ENCODE measurements around the gene GSTO2.

GSTO2 gene

GRCh38 chr10:104328896-104329710, 60.1 kb downstream of the GSTO2 start:
- peak; percentile 85 for DNase-seq

- DNase-seq, result no peak
Observed at GRCh38 chr10:104329735-104330134, 60.8 kb downstream of the GSTO2 start.

GRCh38 chr10:104330168-104331110, 61.5 kb downstream of the GSTO2 start:
- no peak for DNase-seq

- DNase-seq, result no peak
Observed at GRCh38 chr10:104331208-104331838, 62.3 kb downstream of the GSTO2 start.

DNA sequence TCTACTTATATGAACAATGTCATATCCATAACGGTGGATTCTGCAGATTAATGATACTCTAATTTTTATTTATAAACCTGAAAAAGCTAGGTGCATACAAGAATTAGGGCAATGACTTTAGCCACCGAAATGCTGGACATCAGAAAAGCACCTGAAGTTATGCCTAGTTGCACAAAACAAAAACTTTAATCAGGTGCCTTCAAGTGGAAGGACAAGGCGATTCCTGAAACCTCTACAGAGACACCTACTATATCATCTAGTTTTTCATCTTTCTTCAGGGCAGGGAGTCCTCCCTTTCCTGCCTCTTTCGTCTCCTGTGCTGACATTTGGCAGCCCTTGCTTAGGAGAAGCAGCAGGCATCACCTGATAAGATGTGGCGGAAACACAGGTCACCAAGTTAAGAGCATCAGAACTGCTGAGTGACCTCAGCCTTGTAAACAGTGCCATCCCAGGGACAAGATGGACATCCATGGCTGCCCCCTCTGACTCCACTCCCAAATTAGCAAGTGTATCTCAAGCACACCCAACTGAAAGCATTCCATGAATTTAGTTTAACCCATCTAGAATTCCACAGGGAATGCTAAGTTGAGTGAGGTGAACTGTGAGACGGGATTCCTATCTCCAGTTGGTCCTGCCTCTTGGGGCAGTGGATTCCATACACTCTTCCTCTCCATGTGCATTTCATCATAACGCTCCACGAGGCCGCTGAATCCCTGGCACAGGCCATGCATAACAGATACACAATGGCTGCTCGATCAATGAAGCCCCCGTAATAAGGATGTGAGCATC, 63.5 kb downstream of the GSTO2 start:
- DNase-seq, result no peak

- no peak for DNase-seq
Observed at GRCh38 chr10:104333032-104333727, 64.2 kb downstream of the GSTO2 start.

- no peak for DNase-seq
Observed at GRCh38 chr10:104333728-104334373, 64.9 kb downstream of the GSTO2 start.

DNA sequence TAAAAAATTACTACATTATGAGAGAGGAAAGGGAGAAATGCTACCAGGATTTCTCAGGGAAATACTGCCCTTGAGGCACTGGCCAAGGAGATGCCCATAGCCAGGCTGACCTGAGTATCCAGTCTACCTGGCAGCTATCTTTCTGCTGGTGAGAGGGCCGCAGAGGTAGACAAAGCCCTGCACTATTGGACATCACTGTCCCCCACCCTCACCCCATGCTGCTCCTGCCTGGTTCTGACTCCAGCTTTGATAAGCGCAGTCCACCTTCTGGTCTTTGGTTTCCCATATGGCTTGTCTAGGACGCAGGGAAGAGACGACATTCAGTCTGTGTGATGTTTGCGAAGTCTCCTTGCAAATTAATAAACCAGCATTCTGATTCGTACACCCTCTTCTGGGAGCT, 65.6 kb downstream of the GSTO2 start:
- DNase-seq, result no peak

DNA sequence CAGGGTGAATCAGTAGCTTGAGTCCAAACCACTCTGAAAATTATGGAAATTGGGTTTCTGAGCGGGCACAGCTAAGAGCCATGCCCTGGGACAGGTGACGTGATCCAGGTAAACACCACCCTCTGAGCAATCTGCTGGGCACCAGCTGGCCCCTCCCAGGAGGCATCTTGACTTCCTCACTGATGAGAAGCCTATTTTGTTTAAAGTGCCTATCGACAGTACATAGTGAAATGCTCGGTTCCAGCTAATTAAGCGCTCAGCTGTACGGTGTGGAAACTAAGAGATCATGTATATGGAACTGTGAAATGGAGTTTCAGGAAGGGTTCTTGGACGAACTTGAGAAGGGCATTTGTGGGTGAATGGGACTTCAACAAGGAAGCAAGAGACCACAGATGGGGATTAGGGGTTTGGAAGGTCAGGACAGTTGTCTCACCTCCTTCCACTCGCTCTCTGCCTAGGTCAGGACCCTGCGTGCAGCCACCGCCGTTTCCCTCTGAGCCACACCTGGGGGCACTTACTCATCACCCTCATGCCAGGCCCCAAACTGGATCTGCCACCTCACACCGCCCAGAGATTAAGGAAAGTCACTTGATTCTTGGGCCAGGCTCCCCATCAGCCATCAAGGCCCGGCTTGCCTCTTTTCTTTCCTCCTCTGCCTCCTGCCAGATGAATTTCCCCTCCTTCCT, 66.1 kb downstream of the GSTO2 start:
- DNase-seq, result no peak

GRCh38 chr10:104336821-104337467, 68.0 kb downstream of the GSTO2 start:
- DNase-seq, result no peak

DNA sequence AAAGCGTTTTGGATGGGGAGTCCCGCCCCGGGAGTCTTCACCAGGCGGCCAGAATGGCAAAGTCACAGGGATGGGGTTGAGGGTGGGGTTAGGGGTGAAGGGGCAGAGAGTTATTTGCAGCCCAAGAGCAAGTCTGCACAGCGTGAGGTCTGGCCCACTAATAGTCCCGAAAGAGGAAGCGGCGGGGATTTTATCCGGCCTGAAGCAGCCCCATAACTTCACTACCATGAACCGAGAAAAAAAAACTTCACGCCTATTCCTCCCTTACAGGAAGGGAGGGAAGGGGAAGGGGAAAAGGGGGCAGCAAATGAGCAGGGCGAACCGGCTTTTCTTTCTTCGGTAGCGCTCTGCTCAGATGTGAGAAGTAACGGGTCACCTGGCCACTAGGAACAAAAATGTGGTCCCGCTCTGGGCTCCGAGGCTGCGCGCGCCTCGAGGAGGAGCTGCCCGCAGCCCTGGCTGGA, 68.6 kb downstream of the GSTO2 start:
- peak; percentile 45 for DNase-seq

DNA sequence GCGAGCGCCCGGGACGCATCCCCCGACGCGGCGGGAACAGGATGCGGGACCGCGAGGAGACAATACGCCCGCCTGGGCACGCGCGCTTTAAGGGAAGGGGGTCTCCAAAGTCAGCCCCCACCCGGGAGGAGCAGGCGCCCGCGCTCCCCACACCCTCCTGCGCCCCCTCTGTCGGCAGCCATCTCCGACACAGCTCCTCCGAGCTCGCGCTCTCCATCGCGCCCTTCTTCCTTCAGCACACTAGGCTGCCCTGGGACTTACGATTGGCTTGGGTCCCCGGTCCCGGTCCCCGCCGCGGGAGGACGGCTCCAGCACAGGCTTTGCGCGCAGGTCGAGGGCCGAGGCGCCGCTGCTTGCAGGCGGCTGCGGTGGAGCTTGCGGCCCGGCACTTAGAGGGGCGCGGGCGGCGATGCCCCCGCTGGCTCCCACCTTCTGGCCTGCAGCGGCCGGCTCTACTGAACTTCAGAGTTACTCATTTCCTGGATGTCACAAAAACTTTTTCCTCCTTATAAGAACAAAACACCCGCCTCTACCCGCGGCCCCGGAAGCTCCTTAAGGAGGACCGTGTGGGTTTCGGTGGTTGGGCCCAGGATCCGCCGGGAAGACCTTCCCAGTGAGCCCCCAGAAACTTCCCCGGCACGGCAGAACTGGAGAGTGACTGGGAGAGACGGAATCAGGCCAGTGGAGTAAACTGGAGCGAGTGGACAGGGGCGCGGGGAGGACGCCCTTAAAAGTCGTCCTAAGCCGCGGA, 69.2 kb downstream of the GSTO2 start, which contains the start of gene ITPRIP:
Gene ITPRIP, minus strand, starts transcription at position 481 of the 751 bp plus-strand sequence. CDS start 22,414 bp downstream, outside the sequence.
- peak; percentile 82 for DNase-seq

DNA sequence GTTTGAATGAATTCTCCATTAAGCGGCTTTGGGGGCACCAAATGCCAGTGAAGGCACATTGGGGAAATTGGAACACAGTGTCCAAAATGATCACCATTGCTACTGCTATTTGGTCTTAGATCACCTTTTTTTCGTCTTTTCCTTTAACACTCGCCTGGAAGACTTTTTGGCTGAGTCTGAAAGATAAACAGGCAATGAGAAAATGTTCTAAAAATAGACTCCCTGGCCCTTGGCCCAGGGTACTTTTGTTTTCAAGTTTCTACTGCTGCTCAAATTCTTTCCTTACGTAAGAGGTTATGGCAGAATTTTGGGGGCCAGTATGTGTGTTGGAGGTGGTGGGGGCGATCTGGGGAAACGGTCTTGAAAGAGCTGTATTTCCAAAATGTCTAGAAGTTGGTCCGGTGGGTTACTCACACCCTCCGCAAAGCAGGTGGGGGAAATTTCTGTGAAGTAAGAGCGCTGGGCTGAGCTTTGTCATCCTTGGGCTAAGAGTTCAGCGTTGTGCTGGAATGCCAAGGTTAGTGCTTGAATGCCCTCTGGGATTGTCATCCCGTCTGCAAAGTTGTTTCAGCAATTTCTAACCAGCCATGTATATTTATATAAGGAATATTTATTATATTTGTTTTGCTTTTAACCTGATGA, 70.6 kb downstream of the GSTO2 start:
- DNase-seq, result no peak

DNA sequence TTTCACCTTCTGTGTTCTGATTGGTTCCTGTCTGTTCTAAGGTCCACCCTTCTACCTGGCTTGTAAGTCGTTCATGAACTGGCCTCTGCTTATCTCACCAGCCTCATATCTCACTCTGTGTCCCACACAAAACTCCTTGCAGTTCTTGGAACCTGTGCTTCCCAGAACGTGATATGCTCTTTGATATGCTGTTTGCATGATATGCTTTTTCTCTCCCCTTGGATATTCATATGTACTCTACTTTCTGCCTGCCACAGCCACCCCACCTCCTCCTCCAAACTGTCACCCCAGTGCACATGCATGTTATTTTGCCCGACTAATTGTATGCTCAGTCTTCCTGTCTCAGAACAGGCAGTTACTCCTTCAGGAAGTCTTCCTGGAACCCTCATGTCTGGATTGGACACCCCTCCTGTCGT, 71.1 kb downstream of the GSTO2 start:
- no peak for DNase-seq

DNA sequence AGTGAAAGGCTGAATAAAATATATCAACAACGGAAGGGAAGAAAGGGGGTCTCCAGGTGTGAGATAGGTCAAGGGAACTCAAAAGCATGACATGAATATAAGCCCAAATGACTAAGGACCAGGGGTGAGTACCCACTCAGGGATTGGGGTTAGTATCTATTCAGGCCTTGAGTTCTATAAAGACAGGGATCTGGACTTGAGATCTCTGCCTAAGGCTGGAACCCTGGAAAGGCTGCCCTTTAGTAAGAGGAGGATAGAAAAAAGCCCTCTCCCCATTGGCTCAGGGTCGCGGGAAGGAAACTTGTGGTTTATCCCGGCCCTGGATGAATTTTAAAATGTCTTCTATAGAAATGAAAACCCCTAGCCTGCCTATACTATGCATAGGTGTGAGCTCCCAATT, 71.7 kb downstream of the GSTO2 start:
- no peak for DNase-seq

DNA sequence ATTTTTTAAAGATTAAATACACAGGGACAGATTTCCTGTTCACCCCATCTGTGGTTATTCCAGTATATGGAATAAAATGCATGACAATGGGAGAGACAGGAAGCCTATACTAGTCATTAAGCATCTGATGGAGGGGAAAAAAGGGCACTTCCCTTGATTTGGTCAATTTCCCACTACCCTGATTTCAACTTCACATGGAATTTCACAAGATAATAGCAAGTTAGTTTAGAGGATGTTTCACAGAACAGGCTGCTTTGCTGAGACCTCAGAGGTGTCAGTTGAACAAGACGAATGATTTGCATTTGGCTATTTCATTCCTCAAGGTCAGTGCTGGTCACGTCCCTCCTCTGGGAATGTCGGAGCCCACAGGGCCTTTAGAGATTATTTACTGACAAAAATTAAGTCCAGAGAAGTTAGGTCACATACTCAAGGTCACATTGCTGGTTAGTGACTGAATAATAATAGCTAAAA, 74.0 kb downstream of the GSTO2 start:
- DNase-seq, result no peak

- DNase-seq, result no peak
Observed at GRCh38 chr10:104344219-104344618, 75.2 kb downstream of the GSTO2 start.

GRCh38 chr10:104345515-104345914, 76.5 kb downstream of the GSTO2 start:
- no peak for DNase-seq

Data from activated CD4-positive, alpha-beta T cell treated with anti-CD3 and anti-CD28 coated beads, Interleukin-2, amount 50 U/mL, for 16 hours (primary cell).